HCT116 (cell line): ENCODE measurements around the gene RANBP17. TPM values are rescaled to one million over a fixed set of nuclear protein-coding genes. Genes with fewer than 3 reads are reported as not detected.

Experiments used
- ATAC-seq: fragments of 200-7000 bp; cut with Tn5 transposase; 2 replicates; pipeline ENCODE4 v1.9.1; 2020; ENCODE audit warnings: mild to moderate bottlenecking, moderate library complexity
- BruUV-seq: library from RNA; stranded (reverse); fragments of 400-500 nt; replicated peaks from 2 replicates; lab custom pipeline; 2021; lab: Mats Ljungman, UMichigan
- CTCF ChIA-PET: fragments of 300-600 bp; sonication (Branson Sonifier 250); formaldehyde crosslinking; loops from one replicate; lab custom pipeline; 2021; ENCODE audit warnings: antibody characterized with exemption; lab: Charles Lee
- POLR2A ChIA-PET: fragments of 300-600, 350-600 bp; sonication (Branson Sonifier 250); formaldehyde crosslinking; loops from one replicate; lab custom pipeline; 2021; ENCODE audit warnings: antibody characterized with exemption; lab: Charles Lee
- RAD21 ChIA-PET, 2 experiments: fragments of 300-600 bp; sonication (Branson Sonifier 250); formaldehyde crosslinking; loops; one replicate each; lab custom pipeline; 2023; ENCODE audit warnings: low total read pairs in 2 of 2; ENCODE audit not compliant: uncharacterized antibody in 2 of 2, unreplicated experiment in 2 of 2, low non-redundant PET in 1 of 2; lab: Charles Lee
- DNase-seq: peaks from one replicate; pipeline ENCODE4 v3.0.0-alpha.2; 2010; ENCODE audit warnings: low read depth, low spot score
- H2AFZ ChIP-seq: fragments of 200-600 bp; shearing (Covaris generic), sonication (generic); 2 replicates; pipeline ENCODE4 v1.6.1; 2017; ENCODE audit warnings: low read depth, mixed run types, mixed read lengths, antibody characterized with exemption, low read length; ENCODE audit not compliant: poor library complexity, severe bottlenecking
- H3K27ac ChIP-seq: 2 replicates; pipeline ENCODE4 v1.5.1; 2012; ENCODE audit warnings: low read depth, low read length
- H3K27me3 ChIP-seq: fragments of 200-600 bp; sonication (generic); 2 replicates; pipeline ENCODE4 v1.6.1; 2016; ENCODE audit warnings: mixed run types, low read length, mixed read lengths; ENCODE audit not compliant: insufficient read depth
- H3K36me3 ChIP-seq, 2 experiments: fragments of 200-500 bp in 1 of 2; fragments of 200-600 bp in 1 of 2; sonication (Bioruptor generic) in 1 of 2; sonication (generic) in 1 of 2; 2 replicates each; pipeline versions ENCODE4 v1.5.1 to v1.6.1; 2014 to 2016; ENCODE audit warnings: low read length in 2 of 2, inconsistent platforms in 1 of 2, mixed read lengths in 1 of 2, mixed run types in 1 of 2; ENCODE audit not compliant: insufficient read depth in 2 of 2, control insufficient read depth in 1 of 2
- H3K4me1 ChIP-seq, 2 experiments: fragments of 200-600 bp in 1 of 2; sonication (generic) in 1 of 2; 2 replicates each; pipeline versions ENCODE4 v1.5.1 to v1.6.1; 2012 to 2017; ENCODE audit warnings: low read length in 2 of 2, inconsistent platforms in 1 of 2, mild to moderate bottlenecking in 1 of 2, mixed read lengths in 1 of 2, mixed run types in 1 of 2, moderate library complexity in 1 of 2; ENCODE audit not compliant: insufficient read depth in 2 of 2, control insufficient read depth in 1 of 2
- H3K4me2 ChIP-seq: fragments of 200-600 bp; sonication (generic); 2 replicates; pipeline ENCODE4 v1.6.1; 2017; ENCODE audit warnings: mixed run types, low read length, mixed read lengths
- H3K4me3 ChIP-seq, 2 experiments: fragments of 200-600 bp in 1 of 2; sonication (generic) in 1 of 2; replicated peaks in 1 of 2; 2 replicates each; pipeline ENCODE4 v1.5.1; 2011 to 2016; ENCODE audit warnings: low read length in 2 of 2, control low read depth in 1 of 2, low read depth in 1 of 2, mild to moderate bottlenecking in 1 of 2, mixed read lengths in 1 of 2, mixed run types in 1 of 2
- H3K79me2 ChIP-seq: fragments of 200-600 bp; sonication (generic); 2 replicates; pipeline ENCODE4 v1.6.1; 2017; ENCODE audit warnings: mild to moderate bottlenecking, mixed run types, low read length, moderate library complexity, mixed read lengths; ENCODE audit not compliant: insufficient read depth
- H3K9ac ChIP-seq: fragments of 200-600 bp; sonication (generic); 2 replicates; pipeline ENCODE4 v1.6.1; 2016; ENCODE audit warnings: low read length, mixed read lengths
- H3K9me2 ChIP-seq: fragments of 200-600 bp; sonication (generic), shearing (Covaris generic); 2 replicates; pipeline ENCODE4 v1.6.1; 2017; ENCODE audit warnings: mixed run types, mild to moderate bottlenecking, moderate library complexity; ENCODE audit not compliant: insufficient read depth
- H3K9me3 ChIP-seq, 2 experiments: fragments of 200-500 bp in 1 of 2; fragments of 200-600 bp in 1 of 2; sonication (Bioruptor generic) in 1 of 2; sonication (generic) in 1 of 2; 2 replicates each; pipeline ENCODE4 v1.6.1; 2014 to 2017; ENCODE audit warnings: low read length in 2 of 2, mixed read lengths in 2 of 2, inconsistent platforms in 1 of 2, low read depth in 1 of 2, mild to moderate bottlenecking in 1 of 2, mixed run types in 1 of 2, moderate library complexity in 1 of 2; ENCODE audit not compliant: control insufficient read depth in 1 of 2, insufficient read depth in 1 of 2
- H4K20me1 ChIP-seq: fragments of 200-600 bp; sonication (generic), shearing (Covaris generic); 2 replicates; pipeline ENCODE4 v1.6.1; 2017; ENCODE audit warnings: mixed run types, mild to moderate bottlenecking, moderate library complexity; ENCODE audit not compliant: insufficient read depth
- CBX3 ChIP-seq: IDR thresholded peaks from 2 replicates; pipeline ENCODE4 v1.6.1; 2012; ENCODE audit warnings: low read depth
- CEBPB ChIP-seq: IDR thresholded peaks from 2 replicates; pipeline ENCODE4 v1.6.1; 2012; ENCODE audit warnings: low read depth
- EGR1 ChIP-seq: IDR thresholded peaks from 2 replicates; pipeline ENCODE4 v1.6.1; 2012; ENCODE audit warnings: low read depth
- ELF1 ChIP-seq: IDR thresholded peaks from 2 replicates; pipeline ENCODE4 v1.6.1; 2012; ENCODE audit warnings: low read depth, borderline replicate concordance
- EZH2 ChIP-seq: fragments of 200-600 bp; sonication (generic); IDR thresholded peaks from 2 replicates; pipeline ENCODE4 v1.6.1; 2017; ENCODE audit warnings: antibody characterized with exemption, mixed run types
- EZH2phosphoT487 ChIP-seq: fragments of 200-600 bp; IDR thresholded peaks from 2 replicates; pipeline ENCODE4 v1.6.1; 2018; ENCODE audit warnings: antibody characterized with exemption, borderline replicate concordance
- JUND ChIP-seq: IDR thresholded peaks from 2 replicates; pipeline ENCODE4 v1.6.1; 2012
- POLR2A ChIP-seq: IDR thresholded peaks from 2 replicates; pipeline ENCODE4 v1.7.0; 2011; ENCODE audit warnings: borderline replicate concordance; ENCODE audit not compliant: insufficient read depth, insufficient read length; ENCODE audit errors: extremely low read depth
- POLR2AphosphoS5 ChIP-seq: IDR thresholded peaks from 2 replicates; pipeline ENCODE4 v1.6.1; 2011; ENCODE audit warnings: mild to moderate bottlenecking, low read depth, low read length, moderate library complexity
- RAD21 ChIP-seq: IDR thresholded peaks from 2 replicates; pipeline ENCODE4 v1.6.1; 2012; ENCODE audit warnings: low read depth, mild to moderate bottlenecking
- SIN3A ChIP-seq: IDR thresholded peaks from 2 replicates; pipeline ENCODE4 v1.6.1; 2012; ENCODE audit warnings: low read depth
- SRF ChIP-seq: IDR thresholded peaks from 2 replicates; pipeline ENCODE4 v1.6.1; 2012; ENCODE audit warnings: low read depth
- TCF7L2 ChIP-seq: IDR thresholded peaks from 2 replicates; pipeline ENCODE4 v1.7.0; 2011; ENCODE audit warnings: borderline replicate concordance, inconsistent platforms; ENCODE audit not compliant: insufficient read depth, insufficient read length; ENCODE audit errors: extremely low read depth
- YY1 ChIP-seq: IDR thresholded peaks from 2 replicates; pipeline ENCODE4 v1.6.1; 2011; ENCODE audit warnings: low read length, low read depth, moderate library complexity, mild to moderate bottlenecking; ENCODE audit not compliant: insufficient replicate concordance; ENCODE audit errors: extremely low read depth
- ZNF274 ChIP-seq: fragments of 200-500 bp; sonication (Bioruptor generic); IDR thresholded peaks from 2 replicates; pipeline ENCODE4 v1.6.1; 2014; ENCODE audit warnings: mild to moderate bottlenecking, low read depth, low read length, inconsistent platforms
- intact Hi-C: fragments of 100-400 bp; cut with micrococcal nuclease; formaldehyde crosslinking; loops from 2 replicates; pipeline ENCODE4 v1.10.0; 2022
- total RNA-seq: library from RNA; stranded (reverse); gene quantifications from one replicate; pipeline ENCODE4 v1.2.1, GENCODE V29; 2021; ENCODE audit not compliant: unreplicated experiment
- TF ChIP-seq, protein P1 (sequence below): IDR thresholded peaks from 2 replicates; pipeline ENCODE4 v1.6.1; 2012
- TF ChIP-seq, protein P2 (sequence below): IDR thresholded peaks from 2 replicates; pipeline ENCODE4 v1.6.1; 2012
- TF ChIP-seq, protein P3 (sequence below), 3 experiments: fragments of 200-600 bp in 1 of 3; sonication (generic) in 1 of 3; IDR thresholded peaks in 2 of 3; conservative IDR thresholded peaks in 1 of 3; 2 replicates each; pipeline ENCODE4 v1.5.1; 2012 to 2017; ENCODE audit warnings: low read depth in 2 of 3, low read length in 2 of 3, antibody characterized with exemption in 1 of 3, borderline replicate concordance in 1 of 3, control low read depth in 1 of 3, mild to moderate bottlenecking in 1 of 3, mixed read lengths in 1 of 3, mixed run types in 1 of 3, moderate library complexity in 1 of 3; ENCODE audit not compliant: insufficient read depth in 1 of 3
- TF ChIP-seq, protein P4 (sequence below): IDR thresholded peaks from 2 replicates; pipeline ENCODE4 v1.6.1; 2011; ENCODE audit warnings: mild to moderate bottlenecking, low read length, moderate library complexity; ENCODE audit not compliant: insufficient replicate concordance; ENCODE audit errors: extremely low read depth

The RANBP17 gene
- total RNA-seq, 1 experiment from 2014 or later: 18.2 TPM

DNA sequence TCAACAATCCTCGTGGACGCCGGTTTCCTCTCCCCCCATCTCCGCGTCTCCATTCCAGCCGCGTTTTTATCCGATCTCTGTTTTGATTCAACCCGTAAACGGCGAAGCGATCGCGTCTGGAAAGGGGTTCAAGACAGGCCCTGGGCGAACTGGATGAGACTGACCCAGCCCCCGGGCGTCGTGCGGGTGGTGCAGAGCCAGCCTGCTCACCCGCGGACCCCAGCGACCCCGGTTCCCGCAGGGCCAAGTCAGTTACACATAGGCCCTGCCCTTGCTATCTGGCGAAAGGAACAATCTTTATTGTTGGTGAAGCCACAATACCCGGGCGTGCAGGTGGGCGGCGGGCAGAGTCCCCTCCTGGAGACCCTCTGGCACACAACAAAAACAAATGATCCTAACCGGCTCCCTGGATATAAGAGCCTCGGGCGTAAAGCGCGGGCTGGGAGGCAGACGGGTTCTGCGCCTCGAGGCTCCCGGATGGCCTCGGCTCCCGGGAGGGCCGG lies 449.1 kb downstream of the RANBP17 start (continued):
- no peak for TF ChIP-seq CBX3
- TF ChIP-seq, protein P1, sequence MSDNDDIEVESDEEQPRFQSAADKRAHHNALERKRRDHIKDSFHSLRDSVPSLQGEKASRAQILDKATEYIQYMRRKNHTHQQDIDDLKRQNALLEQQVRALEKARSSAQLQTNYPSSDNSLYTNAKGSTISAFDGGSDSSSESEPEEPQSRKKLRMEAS: no peak
- no peak for TF ChIP-seq POLR2AphosphoS5
- TF ChIP-seq, protein P2, sequence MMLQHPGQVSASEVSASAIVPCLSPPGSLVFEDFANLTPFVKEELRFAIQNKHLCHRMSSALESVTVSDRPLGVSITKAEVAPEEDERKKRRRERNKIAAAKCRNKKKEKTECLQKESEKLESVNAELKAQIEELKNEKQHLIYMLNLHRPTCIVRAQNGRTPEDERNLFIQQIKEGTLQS: no peak
- TF ChIP-seq SRF: no peak
- no peak for TF ChIP-seq JUND
- TF ChIP-seq SIN3A: no peak

DNA sequence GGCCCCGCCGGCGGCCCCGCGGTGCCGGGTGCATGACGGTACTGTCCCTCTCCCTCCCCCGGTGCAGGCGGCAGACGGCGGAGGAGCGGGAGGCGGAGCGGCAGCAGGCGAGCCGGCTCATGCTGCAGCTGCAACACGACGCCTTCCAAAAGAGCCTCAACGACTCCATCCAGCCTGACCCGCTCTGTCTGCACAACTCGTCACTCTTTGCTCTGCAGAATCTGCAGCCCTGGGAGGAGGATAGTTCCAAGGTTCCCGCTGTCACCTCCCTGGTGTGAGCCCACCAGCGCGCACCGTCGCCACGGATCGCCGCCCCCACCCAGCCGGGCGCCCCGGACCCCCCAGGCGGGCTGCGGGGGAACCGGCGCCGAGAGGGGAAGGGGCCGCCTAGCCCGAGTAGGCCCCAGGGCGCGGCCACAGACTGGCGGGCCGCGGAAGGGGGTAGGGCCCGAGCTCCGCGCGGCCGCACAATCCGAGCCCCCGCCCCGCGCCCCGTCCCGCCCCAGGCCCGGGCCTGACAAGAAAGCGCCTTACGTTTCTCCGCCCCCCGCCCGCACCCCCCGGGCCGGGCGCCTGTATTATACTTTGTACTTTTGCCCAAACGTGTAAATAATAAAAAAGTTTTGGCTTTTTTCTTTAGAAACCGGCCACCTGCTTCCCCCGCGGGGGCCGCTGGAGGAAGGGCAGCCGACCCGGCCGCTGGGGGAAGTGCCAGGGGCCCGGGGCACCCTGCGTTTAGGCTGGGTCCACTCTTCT lies 449.7 kb downstream of the RANBP17 start:
- H3K27ac ChIP-seq: no peak overlapping the region
- ATAC-seq: no peak
- no peaks in the 10 kb centered on the region for H3K36me3 ChIP-seq
- no TSS peak for BruUV-seq
- no peak overlapping the region for H2AFZ ChIP-seq
- no peak overlapping the region for H3K9ac ChIP-seq
- CTCF ChIA-PET: no interaction called here
- intact Hi-C loops: no loop called here
- H3K79me2 ChIP-seq: no peaks in the 10 kb centered on the region
- RAD21 ChIA-PET: no interaction called here
- H3K4me1 ChIP-seq: peaks cover 3 to 6% of the 10 kb centered on the region in 2 experiments; a peak in 2 of 4 replicates
- TF ChIP-seq, protein P2: no peak
- TF ChIP-seq, protein P1: no peak
- TF ChIP-seq POLR2AphosphoS5 (no peak), CBX3 (no peak), TCF7L2 (no peak), YY1 (no peak), SIN3A (no peak), CEBPB (no peak), POLR2A (no peak), EZH2phosphoT487 (no peak), ZNF274 (no peak), EGR1 (no peak), RAD21 (no peak), EZH2 (no peak), SRF (no peak), ELF1 (no peak), JUND (no peak)
- TF ChIP-seq, protein P3, sequence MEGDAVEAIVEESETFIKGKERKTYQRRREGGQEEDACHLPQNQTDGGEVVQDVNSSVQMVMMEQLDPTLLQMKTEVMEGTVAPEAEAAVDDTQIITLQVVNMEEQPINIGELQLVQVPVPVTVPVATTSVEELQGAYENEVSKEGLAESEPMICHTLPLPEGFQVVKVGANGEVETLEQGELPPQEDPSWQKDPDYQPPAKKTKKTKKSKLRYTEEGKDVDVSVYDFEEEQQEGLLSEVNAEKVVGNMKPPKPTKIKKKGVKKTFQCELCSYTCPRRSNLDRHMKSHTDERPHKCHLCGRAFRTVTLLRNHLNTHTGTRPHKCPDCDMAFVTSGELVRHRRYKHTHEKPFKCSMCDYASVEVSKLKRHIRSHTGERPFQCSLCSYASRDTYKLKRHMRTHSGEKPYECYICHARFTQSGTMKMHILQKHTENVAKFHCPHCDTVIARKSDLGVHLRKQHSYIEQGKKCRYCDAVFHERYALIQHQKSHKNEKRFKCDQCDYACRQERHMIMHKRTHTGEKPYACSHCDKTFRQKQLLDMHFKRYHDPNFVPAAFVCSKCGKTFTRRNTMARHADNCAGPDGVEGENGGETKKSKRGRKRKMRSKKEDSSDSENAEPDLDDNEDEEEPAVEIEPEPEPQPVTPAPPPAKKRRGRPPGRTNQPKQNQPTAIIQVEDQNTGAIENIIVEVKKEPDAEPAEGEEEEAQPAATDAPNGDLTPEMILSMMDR (IDR thresholded peaks at IDR 0.05 in 2 of 3, conservative IDR thresholded peaks at IDR 0.05 in 1 of 3; ENCODE audit: borderline replicate concordance in 1 of 3, insufficient read depth in 1 of 3, low read depth in 2 of 3, low read length in 2 of 3): no peak
- TF ChIP-seq, protein P4, sequence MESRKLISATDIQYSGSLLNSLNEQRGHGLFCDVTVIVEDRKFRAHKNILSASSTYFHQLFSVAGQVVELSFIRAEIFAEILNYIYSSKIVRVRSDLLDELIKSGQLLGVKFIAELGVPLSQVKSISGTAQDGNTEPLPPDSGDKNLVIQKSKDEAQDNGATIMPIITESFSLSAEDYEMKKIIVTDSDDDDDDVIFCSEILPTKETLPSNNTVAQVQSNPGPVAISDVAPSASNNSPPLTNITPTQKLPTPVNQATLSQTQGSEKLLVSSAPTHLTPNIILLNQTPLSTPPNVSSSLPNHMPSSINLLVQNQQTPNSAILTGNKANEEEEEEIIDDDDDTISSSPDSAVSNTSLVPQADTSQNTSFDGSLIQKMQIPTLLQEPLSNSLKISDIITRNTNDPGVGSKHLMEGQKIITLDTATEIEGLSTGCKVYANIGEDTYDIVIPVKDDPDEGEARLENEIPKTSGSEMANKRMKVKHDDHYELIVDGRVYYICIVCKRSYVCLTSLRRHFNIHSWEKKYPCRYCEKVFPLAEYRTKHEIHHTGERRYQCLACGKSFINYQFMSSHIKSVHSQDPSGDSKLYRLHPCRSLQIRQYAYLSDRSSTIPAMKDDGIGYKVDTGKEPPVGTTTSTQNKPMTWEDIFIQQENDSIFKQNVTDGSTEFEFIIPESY: no peak
- POLR2A ChIA-PET: no interaction called here
- DNase-seq: no peak
- H4K20me1 ChIP-seq: no peaks in the 10 kb centered on the region
- H3K4me3 ChIP-seq: no peak overlapping the region
- no peaks in the 10 kb centered on the region for H3K27me3 ChIP-seq
- no peaks in the 10 kb centered on the region for H3K9me2 ChIP-seq
- H3K4me2 ChIP-seq: no peak overlapping the region
- H3K9me3 ChIP-seq: no peaks in the 10 kb centered on the region
